ENCODE measurements around the gene ZNF19. TPM values are rescaled to one million over a fixed set of nuclear protein-coding genes. Genes with fewer than 3 reads are reported as not detected.

Gene ZNF19
- total and polyA plus RNA-seq, 2 donors (not counting 1 experiment from before 2014, with no cell fraction given): 1.8 to 3.3 TPM

DNA sequence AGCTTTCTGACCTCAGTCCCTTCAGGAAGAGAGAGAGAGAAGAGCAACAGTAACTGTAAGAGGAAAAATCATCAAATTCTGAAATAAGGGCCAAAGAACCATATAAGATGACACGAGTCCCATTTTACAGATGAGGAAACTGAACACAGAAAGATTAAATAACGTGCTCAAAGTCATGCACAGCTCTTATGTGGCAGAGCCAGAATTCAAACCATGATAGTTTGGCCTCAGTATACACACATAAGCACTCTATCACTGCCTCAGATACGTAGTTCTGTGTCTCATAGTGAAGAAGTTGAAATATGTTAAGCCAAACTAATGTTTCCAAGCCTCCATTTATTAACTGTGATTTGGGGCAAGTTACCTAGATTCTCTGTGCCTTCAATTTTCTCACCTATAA, 1.9 kb upstream of the ZNF19 start:
- TF ChIP-seq EZH2 (IDR thresholded peaks at IDR 0.05; ENCODE audit: low read length, missing control alignments): no peak
- Histone ChIP-seq H3K4me2 (ENCODE audit: extremely low read depth, insufficient read depth, low read length) (no peak overlapping the region), H2AFZ (ENCODE audit: low read length) (no peak overlapping the region), H3K27me3 (ENCODE audit: control insufficient read depth, insufficient read depth, low read length) (no peaks in the 10 kb centered on the region), H3K79me2 (ENCODE audit: control insufficient read depth, insufficient read depth, low read length) (no peaks in the 10 kb centered on the region), H3K4me3 (replicated peaks in 1 of 4; ENCODE audit: control extremely low read depth in 1 of 4, insufficient read depth in 1 of 4, low read depth in 3 of 4, low read length in 4 of 4) (no peak overlapping the region), H3K36me3 (ENCODE audit: control insufficient read depth, insufficient read depth, low read length) (no peaks in the 10 kb centered on the region), H3K4me1 (ENCODE audit: control insufficient read depth, extremely low read depth, insufficient read depth, low read length) (no peaks in the 10 kb centered on the region), H3K9me3 (ENCODE audit: control insufficient read depth, insufficient read depth, low read depth, low read length) (no peaks in the 10 kb centered on the region), H3K9ac (ENCODE audit: insufficient read depth, low read length) (no peak overlapping the region), H4K20me1 (ENCODE audit: control insufficient read depth, extremely low read depth, insufficient read depth, low read length) (no peaks in the 10 kb centered on the region), H3K27ac (ENCODE audit: insufficient read depth, low read length) (no peak overlapping the region)
- no peak for DNase-seq (ENCODE audit: low read depth in 2 of 2)

DNA sequence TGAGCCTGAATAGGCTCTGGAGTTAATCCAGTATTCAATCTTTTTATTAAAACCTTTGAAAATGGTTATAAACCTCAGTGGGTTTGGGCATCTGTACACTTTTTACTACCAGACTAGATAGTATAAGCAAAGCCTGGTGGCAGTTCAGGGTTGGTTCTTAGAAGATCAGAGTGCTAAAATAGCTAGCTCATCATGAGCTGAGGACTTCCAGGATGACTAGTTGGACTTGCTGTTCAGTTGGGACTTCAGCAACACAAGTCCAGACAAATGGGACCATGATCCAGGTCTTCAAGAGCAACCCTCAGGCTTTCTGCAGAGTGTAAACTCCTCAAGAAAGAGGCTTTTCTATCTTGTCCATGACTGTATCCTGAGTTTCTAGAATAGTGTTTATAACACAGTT, 1.2 kb upstream of the ZNF19 start:
- Histone ChIP-seq H4K20me1 (ENCODE audit: control insufficient read depth, extremely low read depth, insufficient read depth, low read length) (no peaks in the 10 kb centered on the region), H3K36me3 (ENCODE audit: control insufficient read depth, insufficient read depth, low read length) (no peaks in the 10 kb centered on the region), H3K79me2 (ENCODE audit: control insufficient read depth, insufficient read depth, low read length) (no peaks in the 10 kb centered on the region), H3K4me3 (replicated peaks in 1 of 4; ENCODE audit: control extremely low read depth in 1 of 4, insufficient read depth in 1 of 4, low read depth in 3 of 4, low read length in 4 of 4) (no peak overlapping the region), H3K27ac (ENCODE audit: insufficient read depth, low read length) (no peak overlapping the region), H2AFZ (ENCODE audit: low read length) (no peak overlapping the region), H3K9ac (ENCODE audit: insufficient read depth, low read length) (no peak overlapping the region), H3K4me2 (ENCODE audit: extremely low read depth, insufficient read depth, low read length) (no peak overlapping the region), H3K4me1 (ENCODE audit: control insufficient read depth, extremely low read depth, insufficient read depth, low read length) (no peaks in the 10 kb centered on the region), H3K27me3 (ENCODE audit: control insufficient read depth, insufficient read depth, low read length) (no peaks in the 10 kb centered on the region), H3K9me3 (ENCODE audit: control insufficient read depth, insufficient read depth, low read depth, low read length) (no peaks in the 10 kb centered on the region)
- TF ChIP-seq, protein P1, sequence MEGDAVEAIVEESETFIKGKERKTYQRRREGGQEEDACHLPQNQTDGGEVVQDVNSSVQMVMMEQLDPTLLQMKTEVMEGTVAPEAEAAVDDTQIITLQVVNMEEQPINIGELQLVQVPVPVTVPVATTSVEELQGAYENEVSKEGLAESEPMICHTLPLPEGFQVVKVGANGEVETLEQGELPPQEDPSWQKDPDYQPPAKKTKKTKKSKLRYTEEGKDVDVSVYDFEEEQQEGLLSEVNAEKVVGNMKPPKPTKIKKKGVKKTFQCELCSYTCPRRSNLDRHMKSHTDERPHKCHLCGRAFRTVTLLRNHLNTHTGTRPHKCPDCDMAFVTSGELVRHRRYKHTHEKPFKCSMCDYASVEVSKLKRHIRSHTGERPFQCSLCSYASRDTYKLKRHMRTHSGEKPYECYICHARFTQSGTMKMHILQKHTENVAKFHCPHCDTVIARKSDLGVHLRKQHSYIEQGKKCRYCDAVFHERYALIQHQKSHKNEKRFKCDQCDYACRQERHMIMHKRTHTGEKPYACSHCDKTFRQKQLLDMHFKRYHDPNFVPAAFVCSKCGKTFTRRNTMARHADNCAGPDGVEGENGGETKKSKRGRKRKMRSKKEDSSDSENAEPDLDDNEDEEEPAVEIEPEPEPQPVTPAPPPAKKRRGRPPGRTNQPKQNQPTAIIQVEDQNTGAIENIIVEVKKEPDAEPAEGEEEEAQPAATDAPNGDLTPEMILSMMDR (conservative IDR thresholded peaks at IDR 0.05 in 1 of 2, IDR thresholded peaks at IDR 0.05 in 1 of 2; ENCODE audit: low read depth in 1 of 2, low read length in 2 of 2): no peak
- no peak for TF ChIP-seq EZH2 (IDR thresholded peaks at IDR 0.05; ENCODE audit: low read length, missing control alignments)
- DNase-seq (ENCODE audit: low read depth in 2 of 2): no peak

DNA sequence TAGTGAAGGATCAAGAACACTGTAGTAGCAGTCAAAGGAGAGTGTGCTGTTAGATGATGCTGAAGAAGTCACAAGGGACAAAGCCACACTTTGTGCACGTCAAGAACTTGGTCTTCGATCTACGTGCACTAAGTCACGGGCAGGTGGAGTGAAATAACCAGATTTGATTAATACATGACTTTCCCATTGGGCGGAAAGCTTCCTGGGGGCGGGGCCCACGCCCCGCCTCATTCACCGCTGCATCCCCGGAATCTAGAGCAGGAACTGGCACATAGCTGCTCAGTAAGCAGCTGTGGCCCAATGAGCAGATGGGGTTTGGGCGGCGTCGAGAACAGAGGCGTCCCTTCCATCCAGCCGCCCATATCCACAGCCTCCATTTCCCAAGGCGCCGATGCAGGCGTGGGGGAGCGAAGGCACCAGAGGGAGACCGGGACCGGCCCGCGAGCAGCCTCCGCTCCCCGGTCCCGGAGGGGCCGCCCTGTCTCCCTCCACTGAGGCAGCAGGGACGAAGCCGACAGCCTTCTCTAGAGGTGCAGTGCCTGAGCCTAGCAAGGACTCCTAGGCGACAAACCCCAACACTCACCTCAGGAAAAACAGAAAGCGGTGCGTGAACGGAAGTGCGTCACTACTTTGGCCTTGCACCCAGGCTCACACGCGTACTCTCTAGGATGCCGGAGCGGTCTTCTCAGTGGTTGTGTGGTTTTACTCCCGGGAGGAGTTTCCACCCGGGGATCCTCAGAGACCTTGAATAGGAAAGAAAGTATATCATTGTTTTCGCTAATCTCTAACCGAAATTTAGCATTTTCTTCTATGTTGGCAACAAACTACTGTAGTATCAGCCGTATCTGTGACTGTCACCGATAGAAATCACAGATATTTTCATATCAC, 4.9 kb downstream of the ZNF19 start:
- H3K4me1 ChIP-seq (ENCODE audit: control insufficient read depth, extremely low read depth, insufficient read depth, low read length): no peaks in the 10 kb centered on the region
- H2AFZ ChIP-seq (ENCODE audit: low read length): peak overlapping the region; percentile 98
- no peaks in the 10 kb centered on the region for H3K9me3 ChIP-seq (ENCODE audit: control insufficient read depth, insufficient read depth, low read depth, low read length)
- TF ChIP-seq, protein P1 (conservative IDR thresholded peaks at IDR 0.05 in 1 of 2, IDR thresholded peaks at IDR 0.05 in 1 of 2; ENCODE audit: low read depth in 1 of 2, low read length in 2 of 2): no peak
- no peak for TF ChIP-seq EZH2 (IDR thresholded peaks at IDR 0.05; ENCODE audit: low read length, missing control alignments)
- no peaks in the 10 kb centered on the region for H3K27me3 ChIP-seq (ENCODE audit: control insufficient read depth, insufficient read depth, low read length)
- peak overlapping the region; percentile 85 to 98 (median 90) for H3K4me3 ChIP-seq (replicated peaks in 1 of 4; ENCODE audit: control extremely low read depth in 1 of 4, insufficient read depth in 1 of 4, low read depth in 3 of 4, low read length in 4 of 4)
- peak overlapping the region; percentile 98 for H3K9ac ChIP-seq (ENCODE audit: insufficient read depth, low read length)
- no peaks in the 10 kb centered on the region for H4K20me1 ChIP-seq (ENCODE audit: control insufficient read depth, extremely low read depth, insufficient read depth, low read length)
- H3K27ac ChIP-seq (ENCODE audit: insufficient read depth, low read length): peak overlapping the region; percentile 97
- H3K36me3 ChIP-seq (ENCODE audit: control insufficient read depth, insufficient read depth, low read length): no peaks in the 10 kb centered on the region
- H3K4me2 ChIP-seq (ENCODE audit: extremely low read depth, insufficient read depth, low read length): peak overlapping the region; percentile 94
- H3K79me2 ChIP-seq (ENCODE audit: control insufficient read depth, insufficient read depth, low read length): no peaks in the 10 kb centered on the region
- peak; percentile 92 to 96 for DNase-seq (ENCODE audit: low read depth in 2 of 2)
